GM23248 (cell line): Measurements from ENCODE around the gene PLA2G2C. TPM values are rescaled to one million over a fixed set of nuclear protein-coding genes. Genes with fewer than 3 reads are reported as not detected.
"Not testable (repeated sequence)": the region's sequence is repeated elsewhere in the genome, so short reads cannot be mapped to it uniquely, and the experiment has no call there.

ENCODE experiments used
- DNase-seq: peaks from one replicate; pipeline ENCODE4 v3.0.0-alpha.2; 2015
- H2AFZ ChIP-seq: fragments of 200-600 bp; sonication (generic); 2 replicates; pipeline ENCODE4 v1.6.1; 2016; ENCODE audit warnings: antibody characterized with exemption
- H3F3A ChIP-seq: fragments of 200-600 bp; sonication (generic); 2 replicates; pipeline ENCODE4 v1.6.1; 2016; ENCODE audit warnings: mild to moderate bottlenecking, antibody characterized with exemption, mixed run types; ENCODE audit not compliant: insufficient read depth
- H3K27ac ChIP-seq: fragments of 200-600 bp; sonication (generic); 2 replicates; pipeline ENCODE4 v1.5.1; 2016; ENCODE audit warnings: mild to moderate bottlenecking
- H3K27me3 ChIP-seq: fragments of 200-600 bp; sonication (generic); replicated peaks from 2 replicates; pipeline ENCODE4 v1.6.1; 2016; ENCODE audit warnings: mild to moderate bottlenecking; ENCODE audit not compliant: insufficient read depth
- H3K36me3 ChIP-seq: fragments of 200-600 bp; sonication (generic); 2 replicates; pipeline ENCODE4 v1.6.1; 2016; ENCODE audit warnings: low read depth, mild to moderate bottlenecking
- H3K4me1 ChIP-seq: fragments of 200-600 bp; sonication (generic); 2 replicates; pipeline ENCODE4 v1.6.1; 2016; ENCODE audit warnings: mild to moderate bottlenecking; ENCODE audit not compliant: insufficient read depth
- H3K4me2 ChIP-seq: fragments of 200-600 bp; sonication (generic); one replicate; pipeline ENCODE4 v1.6.1; 2016; ENCODE audit warnings: mild to moderate bottlenecking; ENCODE audit not compliant: unreplicated experiment
- H3K4me3 ChIP-seq: fragments of 200-600 bp; sonication (generic); 2 replicates; pipeline ENCODE4 v1.5.1; 2016; ENCODE audit warnings: mild to moderate bottlenecking
- H3K79me2 ChIP-seq: fragments of 200-600 bp; sonication (generic); 2 replicates; pipeline ENCODE4 v1.6.1; 2016; ENCODE audit warnings: mild to moderate bottlenecking; ENCODE audit not compliant: insufficient read depth
- H3K9ac ChIP-seq: fragments of 200-600 bp; sonication (generic); 2 replicates; pipeline ENCODE4 v1.6.1; 2016; ENCODE audit warnings: mild to moderate bottlenecking
- H3K9me2 ChIP-seq: fragments of 200-600 bp; sonication (generic); 2 replicates; pipeline ENCODE4 v1.6.1; 2016; ENCODE audit warnings: mixed run types, mild to moderate bottlenecking, moderate library complexity; ENCODE audit not compliant: insufficient read depth
- H3K9me3 ChIP-seq: fragments of 200-600 bp; sonication (generic); one replicate; pipeline ENCODE4 v1.6.1; 2017; ENCODE audit warnings: low read depth
- H4K20me1 ChIP-seq: fragments of 200-600 bp; sonication (generic); 2 replicates; pipeline ENCODE4 v1.6.0; 2016; ENCODE audit not compliant: insufficient read depth
- EZH2 ChIP-seq: fragments of 200-600 bp; sonication (generic); IDR thresholded peaks from 2 replicates; pipeline ENCODE4 v1.6.1; 2018; ENCODE audit warnings: antibody characterized with exemption, mild to moderate bottlenecking; ENCODE audit not compliant: insufficient read depth, poor library complexity, severe bottlenecking
- EZH2phosphoT487 ChIP-seq: fragments of 200-600 bp; sonication (generic); IDR thresholded peaks from 2 replicates; pipeline ENCODE4 v1.6.1; 2018; ENCODE audit warnings: antibody characterized with exemption, moderate library complexity, mild to moderate bottlenecking, low read depth; ENCODE audit not compliant: insufficient read depth
- WGBS, 2 experiments: methylation state at CpG; one replicate each; pipeline ENCODE4 v1.1.6; 2015 to 2017; ENCODE audit warnings: low lambda C conversion rate in 2 of 2, low coverage in 1 of 2; ENCODE audit errors: missing lambda C conversion rate in 2 of 2; 5-methylcytosine and 5-hydroxymethylcytosine counted together
- in situ Hi-C: fragments of 300-500 bp; cut with MboI; formaldehyde crosslinking; loops from 2 replicates; pipeline ENCODE4 v1.15.0; 2020
- polyA plus RNA-seq: library from polyadenylated mRNA; unstranded; fragments of >200 nt; fragmentation: Nextera tagmentation; extraction: Ambion mirVana; gene quantifications from 2 replicates; pipeline ENCODE4 v1.2.1, GENCODE V29; 2016
- total RNA-seq: library from RNA; depleted of rRNA; stranded (reverse); fragments of >200 nt; shearing (Covaris generic); gene quantifications from 2 replicates; pipeline ENCODE4 v1.2.3, GENCODE V29; 2014; rRNA removed

The PLA2G2C gene
- not detected in 2 replicates for total RNA-seq
- polyA plus RNA-seq: not detected in 2 replicates

- peak; percentile 23 for DNase-seq
- in situ Hi-C loops: no loop called here
- Histone ChIP-seq H3K27ac (no peak within 1 kb of the TSS), H2AFZ (peak within 1 kb of the TSS; percentile 58; the same call in 1 of the 2 replicates), H3K4me1 (no peaks in the 10 kb centered on the region), H3K4me3 (peak within 1 kb of the TSS; percentile 47), H3K9me2 (no peaks in the 10 kb centered on the region), H3K79me2 (no peaks in the 10 kb centered on the region), H4K20me1 (no peaks in the 10 kb centered on the region), H3K9me3 (no peaks in the 10 kb centered on the region), H3K27me3 (peaks cover 80% of the 10 kb centered on the region), H3K4me2 (no peak within 1 kb of the TSS), H3F3A (no peaks in the 10 kb centered on the region), H3K36me3 (no peaks in the 10 kb centered on the region), H3K9ac (0 out of 2 replicates have a peak within 1 kb of the TSS, but pooled peaks have one; percentile 36)
- no peak for TF ChIP-seq EZH2phosphoT487
- no peak for TF ChIP-seq EZH2
- 6% methylated on average over 30 to 36 of the region's 52 CpGs for WGBS, 2 experiments
Measured at GRCh38 chr1:20185834-20186782, at the start of gene PLA2G2C, which contains the start of gene UBXN10. PLA2G2C (minus strand) TSS chr1:20186518; CDS start chr1:20177363, 9,155 bp downstream. UBXN10 (plus strand) TSS chr1:20186096; CDS start chr1:20190562, 4,466 bp downstream.

GRCh38 chr1:20234788-20235535 lies 48.6 kb upstream of the PLA2G2C start:
- H3K4me1 ChIP-seq: no peaks in the 10 kb centered on the region
- H3K36me3 ChIP-seq: no peaks in the 10 kb centered on the region
- H3K9me2 ChIP-seq: no peaks in the 10 kb centered on the region
- H3K9ac ChIP-seq: no peak overlapping the region
- H3K4me2 ChIP-seq: no peak overlapping the region
- H3K27me3 ChIP-seq: peaks cover 52% of the 10 kb centered on the region
- in situ Hi-C loops: no loop called here
- no peak for TF ChIP-seq EZH2
- TF ChIP-seq EZH2phosphoT487: no peak
- H2AFZ ChIP-seq: no peak overlapping the region
- no peak overlapping the region for H3K4me3 ChIP-seq
- H3K27ac ChIP-seq: no peak overlapping the region
- no peak for DNase-seq
- no peaks in the 10 kb centered on the region for H3F3A ChIP-seq
- no peaks in the 10 kb centered on the region for H3K9me3 ChIP-seq
- no peaks in the 10 kb centered on the region for H4K20me1 ChIP-seq
- no peaks in the 10 kb centered on the region for H3K79me2 ChIP-seq
- 60 to 63% methylated on average over 6 of the region's 6 CpGs for WGBS, 2 experiments

GRCh38 chr1:20233866-20234265 lies 47.5 kb upstream of the PLA2G2C start:
- Histone ChIP-seq H3K9me2 (no peaks in the 10 kb centered on the region), H2AFZ (no peak overlapping the region), H3K36me3 (no peaks in the 10 kb centered on the region), H3K9me3 (no peaks in the 10 kb centered on the region), H3K27me3 (peaks cover 46% of the 10 kb centered on the region), H3K9ac (no peak overlapping the region), H3K79me2 (no peaks in the 10 kb centered on the region), H3K27ac (no peak overlapping the region), H3K4me3 (no peak overlapping the region), H3K4me2 (no peak overlapping the region), H3K4me1 (no peaks in the 10 kb centered on the region), H4K20me1 (no peaks in the 10 kb centered on the region), H3F3A (no peaks in the 10 kb centered on the region)
- WGBS, 2 experiments: 22 to 23% methylated on average over 6 of the region's 6 CpGs
- TF ChIP-seq EZH2phosphoT487 (no peak), EZH2 (no peak)
- in situ Hi-C loops: no loop called here
- DNase-seq: no peak

GRCh38 chr1:20233394-20233793 lies 47.1 kb upstream of the PLA2G2C start:
- H3K27me3 ChIP-seq: peaks cover 51% of the 10 kb centered on the region
- in situ Hi-C loops: no loop called here
- no peak overlapping the region for H3K27ac ChIP-seq
- no peaks in the 10 kb centered on the region for H3K4me1 ChIP-seq
- H3K4me2 ChIP-seq: no peak overlapping the region
- H3K9me3 ChIP-seq: no peaks in the 10 kb centered on the region
- DNase-seq: peak; percentile 58
- WGBS, 2 experiments: 20 to 25% methylated on average over 3 of the region's 3 CpGs
- H2AFZ ChIP-seq: no peak overlapping the region
- H4K20me1 ChIP-seq: no peaks in the 10 kb centered on the region
- no peaks in the 10 kb centered on the region for H3K9me2 ChIP-seq
- no peak overlapping the region for H3K4me3 ChIP-seq
- no peak overlapping the region for H3K9ac ChIP-seq
- no peaks in the 10 kb centered on the region for H3K36me3 ChIP-seq
- no peaks in the 10 kb centered on the region for H3K79me2 ChIP-seq
- no peak for TF ChIP-seq EZH2
- no peak for TF ChIP-seq EZH2phosphoT487
- no peaks in the 10 kb centered on the region for H3F3A ChIP-seq

- H3K9me3 ChIP-seq, H3K9me2 ChIP-seq, H3K4me2 ChIP-seq, H3K36me3 ChIP-seq, H3K27ac ChIP-seq, H2AFZ ChIP-seq, H3K9ac ChIP-seq, H3F3A ChIP-seq, H4K20me1 ChIP-seq, in situ Hi-C loops, DNase-seq, H3K4me1 ChIP-seq, H3K4me3 ChIP-seq, H3K79me2 ChIP-seq: not testable (repeated sequence)
- H3K27me3 ChIP-seq: peaks cover 55% of the 10 kb centered on the region
- WGBS, 2 experiments: 63 to 67% methylated on average over 7 of the region's 7 CpGs
Measured at GRCh38 chr1:20232564-20232963, 46.2 kb upstream of the PLA2G2C start.
